SK-N-MC (cell line): ENCODE results near the gene DCTN2.
"Not testable (repeated sequence)": the region's sequence is repeated elsewhere in the genome, so short reads cannot be mapped to it uniquely, and the experiment has no call there.

Experiments
- EZH2 ChIP-seq: fragments of 200-600 bp; sonication (generic); IDR thresholded peaks from one replicate; pipeline ENCODE4 v1.6.1; 2017; ENCODE audit warnings: antibody characterized with exemption
- POLR2AphosphoS5 ChIP-seq: IDR thresholded peaks from 2 replicates; pipeline ENCODE4 v1.6.1; 2012; ENCODE audit warnings: mild to moderate bottlenecking, low read depth, low read length, borderline replicate concordance

DNA sequence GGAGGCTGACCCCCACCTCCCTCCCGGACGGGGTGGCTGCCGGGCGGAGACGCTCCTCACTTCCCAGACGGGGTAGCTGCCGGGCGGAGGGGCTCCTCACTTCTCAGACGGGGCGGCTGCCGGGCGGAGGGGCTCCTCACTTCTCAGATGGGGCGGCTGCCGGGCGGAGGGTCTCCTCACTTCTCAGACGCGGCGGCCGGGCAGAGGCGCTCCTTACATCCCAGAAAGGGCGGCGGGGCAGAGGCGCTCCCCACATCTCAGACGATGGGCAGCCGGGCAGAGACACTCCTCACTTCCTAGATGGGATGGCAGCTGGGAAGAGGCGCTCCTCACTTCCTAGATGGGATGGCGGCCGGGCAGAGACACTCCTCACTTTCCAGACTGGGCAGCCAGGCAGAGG lies 39.2 kb downstream of the DCTN2 start:
- not testable (repeated sequence) for TF ChIP-seq POLR2AphosphoS5, EZH2
